Measurements from ENCODE around the gene KDR.

Gene KDR

GRCh38 chr4:55079451-55080173 is 45.8 kb downstream of the KDR start:
- no peak for DNase-seq (ENCODE audit: low spot score)

GRCh38 chr4:55078987-55079386 is 46.4 kb downstream of the KDR start:
- DNase-seq (ENCODE audit: low spot score) = no peak

GRCh38 chr4:55077577-55077976 is 47.8 kb downstream of the KDR start:
- DNase-seq (ENCODE audit: low spot score) = no peak

GRCh38 chr4:55075823-55076716 is 49.3 kb downstream of the KDR start:
- DNase-seq (ENCODE audit: low spot score) = no peak

GRCh38 chr4:55075376-55075775 is 50.0 kb downstream of the KDR start:
- DNase-seq (ENCODE audit: low spot score) = no peak

- DNase-seq (ENCODE audit: low spot score) = no peak
Observed at GRCh38 chr4:55074386-55074785, 51.0 kb downstream of the KDR start.

GRCh38 chr4:55071951-55072350 is 53.4 kb downstream of the KDR start:
- no peak for DNase-seq (ENCODE audit: low spot score)

- DNase-seq (ENCODE audit: low spot score) = no peak
Observed at GRCh38 chr4:55069248-55069647, 56.1 kb downstream of the KDR start.

GRCh38 chr4:55068522-55068921 is 56.9 kb downstream of the KDR start:
- no peak for DNase-seq (ENCODE audit: low spot score)

GRCh38 chr4:55066018-55066417 is 59.4 kb downstream of the KDR start:
- no peak for DNase-seq (ENCODE audit: low spot score)

- DNase-seq (ENCODE audit: low spot score) = no peak
Observed at GRCh38 chr4:55055529-55055928, 69.9 kb downstream of the KDR start.

GRCh38 chr4:55051532-55051931 is 73.9 kb downstream of the KDR start:
- no peak for DNase-seq (ENCODE audit: low spot score)

- DNase-seq (ENCODE audit: low spot score) = no peak
Observed at GRCh38 chr4:55050418-55050950, 74.9 kb downstream of the KDR start.

GRCh38 chr4:55038176-55038890 is 87.1 kb downstream of the KDR start:
- no peak for DNase-seq (ENCODE audit: low spot score)

GRCh38 chr4:55037728-55038127 is 87.7 kb downstream of the KDR start:
- DNase-seq (ENCODE audit: low spot score) = no peak

- no peak for DNase-seq (ENCODE audit: low spot score)
Observed at GRCh38 chr4:55036405-55036804, 89.0 kb downstream of the KDR start.

- DNase-seq (ENCODE audit: low spot score) = no peak
Observed at GRCh38 chr4:55035892-55036291, 89.5 kb downstream of the KDR start.

GRCh38 chr4:55033296-55033695 is 92.1 kb downstream of the KDR start:
- no peak for DNase-seq (ENCODE audit: low spot score)

- no peak for DNase-seq (ENCODE audit: low spot score)
Observed at GRCh38 chr4:55032788-55033187, 92.6 kb downstream of the KDR start.

GRCh38 chr4:55032179-55032578 is 93.2 kb downstream of the KDR start:
- DNase-seq (ENCODE audit: low spot score) = no peak

GRCh38 chr4:55031158-55031557 is 94.2 kb downstream of the KDR start:
- no peak for DNase-seq (ENCODE audit: low spot score)

- DNase-seq (ENCODE audit: low spot score) = no peak
Observed at GRCh38 chr4:55030589-55030988, 94.8 kb downstream of the KDR start.
